Neuronal stem cell (in vitro differentiated cells): ENCODE data around the gene CSGALNACT2.

Source experiments
- DNase-seq: peaks from one replicate; pipeline ENCODE4 v3.0.0-alpha.2; 2013; ENCODE audit warnings: low spot score
- H2AFZ ChIP-seq: one replicate; pipeline ENCODE4 v1.6.1; 2013; ENCODE audit warnings: mild to moderate bottlenecking, low read length, inconsistent platforms
- H2AK5ac ChIP-seq: 2 replicates; pipeline ENCODE4 v1.6.1; 2013; ENCODE audit warnings: low read depth, mild to moderate bottlenecking, inconsistent platforms, low read length, moderate library complexity, mixed read lengths
- H2BK120ac ChIP-seq: 2 replicates; pipeline ENCODE4 v1.6.1; 2013; ENCODE audit warnings: low read depth, mild to moderate bottlenecking, inconsistent platforms, low read length, moderate library complexity, mixed read lengths
- H2BK12ac ChIP-seq: one replicate; pipeline ENCODE4 v1.6.1; 2013; ENCODE audit warnings: low read length, inconsistent platforms
- H2BK15ac ChIP-seq: 2 replicates; pipeline ENCODE4 v1.6.1; 2013; ENCODE audit warnings: mild to moderate bottlenecking, low read length, inconsistent platforms, mixed read lengths
- H2BK5ac ChIP-seq: one replicate; pipeline ENCODE4 v1.6.1; 2013; ENCODE audit warnings: inconsistent platforms, mild to moderate bottlenecking, low read length, moderate library complexity
- H3K14ac ChIP-seq: one replicate; pipeline ENCODE4 v1.6.1; 2013; ENCODE audit warnings: low read length, inconsistent platforms
- H3K18ac ChIP-seq: 2 replicates; pipeline ENCODE4 v1.6.1; 2013; ENCODE audit warnings: low read length, inconsistent platforms
- H3K23ac ChIP-seq: 2 replicates; pipeline ENCODE4 v1.6.1; 2013; ENCODE audit warnings: low read depth, mild to moderate bottlenecking, mixed read lengths, low read length, inconsistent platforms; ENCODE audit not compliant: poor library complexity
- H3K27ac ChIP-seq: replicated peaks from 3 replicates; pipeline ENCODE4 v1.5.1; 2013; ENCODE audit warnings: low read length, inconsistent platforms
- H3K27me3 ChIP-seq, 3 experiments: 2 replicates each; pipeline ENCODE4 v1.6.1; 2013; ENCODE audit warnings: low read length in 3 of 3, mild to moderate bottlenecking in 2 of 3, inconsistent platforms in 1 of 3, low read depth in 1 of 3, mixed read lengths in 1 of 3, moderate library complexity in 1 of 3; ENCODE audit not compliant: control insufficient read depth in 3 of 3, insufficient read depth in 3 of 3
- H3K36me3 ChIP-seq, 2 donors: replicated peaks in 1 of 2; 2 replicates each; pipeline ENCODE4 v1.6.1; 2013; ENCODE audit warnings: low read length in 2 of 2; ENCODE audit not compliant: control insufficient read depth in 2 of 2, insufficient read depth in 2 of 2
- H3K4ac ChIP-seq: 2 replicates; pipeline ENCODE4 v1.6.1; 2013; ENCODE audit warnings: inconsistent platforms, mild to moderate bottlenecking, low read length, moderate library complexity
- H3K4me1 ChIP-seq, 2 donors: 1 replicate in 1 of 2; 2 replicates in 1 of 2; pipeline ENCODE4 v1.6.1; 2013; ENCODE audit warnings: low read length in 2 of 2, low read depth in 1 of 2; ENCODE audit not compliant: control insufficient read depth in 2 of 2, insufficient read depth in 1 of 2
- H3K4me2 ChIP-seq: one replicate; pipeline ENCODE4 v1.6.1; 2013; ENCODE audit warnings: mild to moderate bottlenecking, low read length, inconsistent platforms; ENCODE audit not compliant: insufficient read depth, poor library complexity, severe bottlenecking
- H3K4me3 ChIP-seq, 2 donors: 2 replicates each; pipeline ENCODE4 v1.5.1; 2013; ENCODE audit warnings: low read length in 2 of 2, mild to moderate bottlenecking in 2 of 2, inconsistent platforms in 1 of 2, moderate library complexity in 1 of 2
- H3K79me1 ChIP-seq: one replicate; pipeline ENCODE4 v1.6.1; 2013; ENCODE audit warnings: low read depth, mild to moderate bottlenecking, inconsistent platforms, low read length, moderate library complexity
- H3K9ac ChIP-seq: one replicate; pipeline ENCODE4 v1.6.1; 2013; ENCODE audit warnings: mild to moderate bottlenecking, low read depth, low read length, inconsistent platforms; ENCODE audit not compliant: poor library complexity
- H3K9me3 ChIP-seq, 2 donors: replicated peaks in 1 of 2; 2 replicates each; pipeline versions ENCODE3 to v1.6.1; 2013; ENCODE audit warnings: low read length in 2 of 2, mild to moderate bottlenecking in 2 of 2, inconsistent platforms in 1 of 2, low read depth in 1 of 2, mixed read lengths in 1 of 2, moderate library complexity in 1 of 2; ENCODE audit not compliant: control insufficient read depth in 2 of 2, insufficient read depth in 1 of 2
- H4K8ac ChIP-seq: one replicate; pipeline ENCODE4 v1.6.1; 2013; ENCODE audit warnings: low read depth, mild to moderate bottlenecking, inconsistent platforms, low read length, moderate library complexity
- H4K91ac ChIP-seq: one replicate; pipeline ENCODE4 v1.6.1; 2013; ENCODE audit warnings: low read length, low read depth, mild to moderate bottlenecking, inconsistent platforms; ENCODE audit not compliant: poor library complexity
- WGBS, 2 donors: extraction: QIAGEN DNeasy Blood & Tissue Kit; methylation state at CpG; one replicate each; pipeline ENCODE4 v1.1.7; 2013; ENCODE audit warnings: missing lambda C conversion rate in 2 of 2, mixed read lengths in 1 of 2; ENCODE audit not compliant: insufficient read length in 2 of 2, insufficient replicate concordance in 1 of 2; ENCODE audit errors: extremely low coverage in 2 of 2; 5-methylcytosine and 5-hydroxymethylcytosine counted together

Gene CSGALNACT2

DNA sequence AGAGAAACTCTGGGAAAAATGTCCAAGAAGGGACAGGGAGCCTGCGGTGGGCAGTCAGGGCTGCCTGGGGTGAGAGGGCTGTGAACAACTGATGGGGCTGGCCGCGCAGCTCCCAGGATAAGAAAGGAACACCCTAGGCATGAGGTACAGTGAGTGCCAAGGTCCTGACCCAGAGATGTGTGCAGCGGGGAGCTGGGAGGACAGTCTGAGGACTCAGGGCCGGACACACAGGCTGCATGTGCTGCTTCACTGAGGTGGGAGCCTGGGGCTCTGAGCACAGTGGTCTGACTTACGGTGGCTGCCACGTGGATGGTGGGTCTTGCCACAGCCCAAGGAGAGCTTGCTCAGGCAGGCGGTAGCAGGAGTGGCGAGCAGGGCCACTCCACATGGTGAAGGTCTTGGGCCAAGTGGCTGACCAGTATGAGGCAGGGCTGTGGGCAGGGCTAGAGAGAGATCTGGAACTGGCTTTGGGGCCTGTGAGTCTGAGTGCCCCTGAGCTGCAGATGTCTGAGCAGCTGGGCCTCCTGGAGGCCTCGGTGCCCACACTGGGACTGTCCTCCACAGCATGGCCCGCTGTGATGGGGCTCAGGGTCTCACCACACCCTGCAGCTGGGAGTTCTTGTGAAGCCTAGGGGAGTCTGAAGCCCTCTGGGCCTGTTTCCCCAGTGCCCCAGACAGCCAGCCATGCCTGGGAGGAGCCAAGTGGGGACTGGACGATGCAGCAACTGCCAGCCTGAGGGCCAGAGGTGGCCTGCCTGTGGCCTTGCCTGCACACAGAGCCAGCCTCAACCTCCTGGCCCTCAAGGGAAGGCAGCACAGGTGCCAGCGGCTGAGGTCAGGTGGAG, 68.4 kb downstream of the CSGALNACT2 start:
- H3K36me3 ChIP-seq = no peaks in the 10 kb centered on the region
- H2BK15ac ChIP-seq = peak overlapping the region; percentile 79
- H3K18ac ChIP-seq = peak overlapping the region; percentile 77
- H4K8ac ChIP-seq = peak overlapping the region; percentile 29
- no peaks in the 10 kb centered on the region for H3K9me3 ChIP-seq
- no peak overlapping the region for H3K4ac ChIP-seq
- no peak overlapping the region for H3K27ac ChIP-seq
- no peaks in the 10 kb centered on the region for H3K79me1 ChIP-seq
- H3K27me3 ChIP-seq = peaks cover 0 to 18% (median 3%) of the 10 kb centered on the region in 3 experiments
- H2AFZ ChIP-seq = no peak overlapping the region
- no peak overlapping the region for H2BK120ac ChIP-seq
- H2BK5ac ChIP-seq = peak overlapping the region; percentile 88
- H3K23ac ChIP-seq = peak overlapping the region; percentile 16
- H3K14ac ChIP-seq = no peak overlapping the region
- no peak overlapping the region for H3K4me3 ChIP-seq
- H4K91ac ChIP-seq = peak overlapping the region; percentile 64
- peak overlapping the region; percentile 86 for H2AK5ac ChIP-seq
- no peak for DNase-seq
- peaks cover 0 to 11% of the 10 kb centered on the region in 2 donors for H3K4me1 ChIP-seq
- WGBS, 2 donors = no CpG with 5 or more reads among the region's 13 CpGs
- H3K4me2 ChIP-seq = no peak overlapping the region
- H3K9ac ChIP-seq = peak overlapping the region; percentile 17
- H2BK12ac ChIP-seq = no peak overlapping the region

GRCh38 chr10:43208147-43209073, 70.2 kb downstream of the CSGALNACT2 start:
- H2AK5ac ChIP-seq = peak overlapping the region; percentile 85
- no peak overlapping the region for H2BK120ac ChIP-seq
- H2BK12ac ChIP-seq = no peak overlapping the region
- H3K27ac ChIP-seq = no peak overlapping the region
- H3K18ac ChIP-seq = peak overlapping the region; percentile 27
- peak overlapping the region; percentile 22 for H3K14ac ChIP-seq
- H3K36me3 ChIP-seq = no peaks in the 10 kb centered on the region
- no peaks in the 10 kb centered on the region for H3K9me3 ChIP-seq
- peak overlapping the region; percentile 89 for H4K8ac ChIP-seq
- H4K91ac ChIP-seq = no peak overlapping the region
- H3K4me2 ChIP-seq = no peak overlapping the region
- no peak overlapping the region for H2AFZ ChIP-seq
- peak overlapping the region in 1 of 2 donors; percentile 43 for H3K4me3 ChIP-seq
- H3K23ac ChIP-seq = peak overlapping the region; percentile 17
- DNase-seq = no peak
- H3K79me1 ChIP-seq = no peaks in the 10 kb centered on the region
- H3K27me3 ChIP-seq = peaks cover 0 to 25% (median 0%) of the 10 kb centered on the region in 3 experiments
- peak overlapping the region; percentile 86 for H2BK15ac ChIP-seq
- WGBS, 2 donors = no CpG with 5 or more reads among the region's 17 CpGs
- H3K9ac ChIP-seq = no peak overlapping the region
- peaks cover 0 to 5% of the 10 kb centered on the region in 2 donors for H3K4me1 ChIP-seq
- no peak overlapping the region for H3K4ac ChIP-seq
- H2BK5ac ChIP-seq = no peak overlapping the region

GRCh38 chr10:43209074-43209455, 70.8 kb downstream of the CSGALNACT2 start:
- Histone ChIP-seq H3K9me3 (no peaks in the 10 kb centered on the region), H3K36me3 (no peaks in the 10 kb centered on the region), H3K14ac (no peak overlapping the region), H2BK120ac (no peak overlapping the region), H2BK12ac (no peak overlapping the region), H3K79me1 (no peaks in the 10 kb centered on the region), H3K4me1 (peaks cover 0 to 7% of the 10 kb centered on the region in 2 donors), H3K4ac (no peak overlapping the region), H2BK5ac (no peak overlapping the region), H3K4me2 (no peak overlapping the region), H3K9ac (no peak overlapping the region), H3K4me3 (no peak overlapping the region), H3K27me3 (peaks cover 0 to 29% (median 0%) of the 10 kb centered on the region in 3 experiments), H3K27ac (no peak overlapping the region), H2AK5ac (peak overlapping the region; percentile 30), H3K23ac (no peak overlapping the region), H2BK15ac (no peak overlapping the region), H2AFZ (no peak overlapping the region), H4K8ac (no peak overlapping the region), H4K91ac (no peak overlapping the region), H3K18ac (no peak overlapping the region)
- no CpG with 5 or more reads among the region's 7 CpGs for WGBS, 2 donors
- no peak for DNase-seq
